Natural killer cell (primary cell): Measurements from ENCODE around the gene LMBR1. TPM values are rescaled to one million over a fixed set of nuclear protein-coding genes. Genes with fewer than 3 reads are reported as not detected.

ENCODE experiments used
- ATAC-seq, 3 donors: fragments of 150-1000 bp in 2 of 3; fragments of 200-7000 bp in 1 of 3; cut with Tn5 transposase; 1 replicate in 1 of 3; 2 replicates in 2 of 3; pipeline ENCODE4 v1.10.0; 2021; ENCODE audit warnings: mild to moderate bottlenecking in 2 of 3, moderate library complexity in 2 of 3
- DNase-seq, 2 donors: peaks; one replicate each; pipeline versions ENCODE4 v3.0.0 to v3.0.0-alpha.2; 2013 to 2021; ENCODE audit warnings: mixed read lengths in 1 of 2
- H3K27ac ChIP-seq: one replicate; pipeline ENCODE4 v1.5.1; 2013; ENCODE audit warnings: mild to moderate bottlenecking, low read length
- H3K27me3 ChIP-seq: one replicate; pipeline ENCODE4 v1.6.1; 2013; ENCODE audit warnings: low read length; ENCODE audit not compliant: control insufficient read depth, insufficient read depth
- H3K36me3 ChIP-seq: one replicate; pipeline ENCODE4 v1.6.1; 2013; ENCODE audit warnings: low read length; ENCODE audit not compliant: control insufficient read depth, insufficient read depth
- H3K4me1 ChIP-seq: one replicate; pipeline ENCODE4 v1.6.1; 2013; ENCODE audit warnings: low read length; ENCODE audit not compliant: control insufficient read depth, insufficient read depth
- H3K4me3 ChIP-seq: one replicate; pipeline ENCODE4 v1.5.1; 2013; ENCODE audit warnings: low read length
- H3K9me3 ChIP-seq: one replicate; pipeline ENCODE4 v1.6.1; 2013; ENCODE audit warnings: low read length; ENCODE audit not compliant: control insufficient read depth, insufficient read depth
- H3K27ac Mint-ChIP-seq, 2 donors: one replicate each; pipeline ENCODE4 v1.8.0; 2022; ENCODE audit warnings: mild to moderate bottlenecking in 2 of 2, mixed read lengths in 2 of 2, moderate library complexity in 1 of 2
- H3K27me3 Mint-ChIP-seq, 2 donors: one replicate each; pipeline ENCODE4 v1.8.0; 2022; ENCODE audit warnings: low read depth in 2 of 2, mixed read lengths in 2 of 2
- H3K36me3 Mint-ChIP-seq: one replicate; pipeline ENCODE4 v1.8.0; 2022; ENCODE audit warnings: mixed read lengths
- H3K4me1 Mint-ChIP-seq, 2 donors: one replicate each; pipeline ENCODE4 v1.8.0; 2022; ENCODE audit warnings: mixed read lengths in 2 of 2
- H3K4me3 Mint-ChIP-seq: one replicate; pipeline ENCODE4 v1.8.0; 2022; ENCODE audit warnings: mild to moderate bottlenecking, moderate library complexity, mixed read lengths
- H3K9me3 Mint-ChIP-seq, 2 donors: one replicate each; pipeline ENCODE4 v1.8.0; 2022; ENCODE audit warnings: mixed read lengths in 2 of 2
- WGBS: methylation state at CpG from one replicate; pipeline ENCODE4 v1.1.7; 2013; ENCODE audit warnings: missing lambda C conversion rate; ENCODE audit not compliant: insufficient coverage; 5-methylcytosine and 5-hydroxymethylcytosine counted together
- intact Hi-C: fragments of 100-400 bp; cut with micrococcal nuclease; formaldehyde crosslinking; loops from one replicate; pipeline ENCODE4 v1.14.2; 2022
- total RNA-seq, 4 donors: library from RNA; stranded (reverse); fragments of 120-200 nt in 1 of 4; gene quantifications; one replicate each; pipeline versions ENCODE4 v1.2.3 to v1.2.4, GENCODE V29; 2013 to 2022
- TF ChIP-seq, protein P1 (sequence below): fragments of 200-600 bp; IDR thresholded peaks from one replicate; pipeline ENCODE4 v1.8.0; 2022; ENCODE audit warnings: antibody characterized with exemption

The LMBR1 gene
- total RNA-seq, 3 donors from 2014 or later (not counting 1 experiment from before 2014, with no cell fraction given), result 60.4 to 71.7 (median 66.1) TPM

GRCh38 chr7:156635529-156636385 lies 257.2 kb downstream of the LMBR1 start:
- Histone ChIP-seq H3K4me3 (no peak overlapping the region), H3K27ac (no peak overlapping the region), H3K27me3 (no peaks in the 10 kb centered on the region), H3K9me3 (peaks cover 5% of the 10 kb centered on the region), H3K4me1 (peaks cover 12% of the 10 kb centered on the region), H3K36me3 (no peaks in the 10 kb centered on the region)
- Mint-ChIP-seq H3K36me3 (peaks cover 7% of the 10 kb centered on the region), H3K27me3 (peaks cover 28 to 49% of the 10 kb centered on the region in 2 donors), H3K9me3 (peaks cover 3% of the 10 kb centered on the region in 2 donors), H3K27ac (no peak overlapping the region), H3K4me3 (no peak overlapping the region), H3K4me1 (peaks cover 8 to 12% of the 10 kb centered on the region in 2 donors)
- 97% methylated on average over 3 of the region's 7 CpGs for WGBS
- TF ChIP-seq, protein P1, sequence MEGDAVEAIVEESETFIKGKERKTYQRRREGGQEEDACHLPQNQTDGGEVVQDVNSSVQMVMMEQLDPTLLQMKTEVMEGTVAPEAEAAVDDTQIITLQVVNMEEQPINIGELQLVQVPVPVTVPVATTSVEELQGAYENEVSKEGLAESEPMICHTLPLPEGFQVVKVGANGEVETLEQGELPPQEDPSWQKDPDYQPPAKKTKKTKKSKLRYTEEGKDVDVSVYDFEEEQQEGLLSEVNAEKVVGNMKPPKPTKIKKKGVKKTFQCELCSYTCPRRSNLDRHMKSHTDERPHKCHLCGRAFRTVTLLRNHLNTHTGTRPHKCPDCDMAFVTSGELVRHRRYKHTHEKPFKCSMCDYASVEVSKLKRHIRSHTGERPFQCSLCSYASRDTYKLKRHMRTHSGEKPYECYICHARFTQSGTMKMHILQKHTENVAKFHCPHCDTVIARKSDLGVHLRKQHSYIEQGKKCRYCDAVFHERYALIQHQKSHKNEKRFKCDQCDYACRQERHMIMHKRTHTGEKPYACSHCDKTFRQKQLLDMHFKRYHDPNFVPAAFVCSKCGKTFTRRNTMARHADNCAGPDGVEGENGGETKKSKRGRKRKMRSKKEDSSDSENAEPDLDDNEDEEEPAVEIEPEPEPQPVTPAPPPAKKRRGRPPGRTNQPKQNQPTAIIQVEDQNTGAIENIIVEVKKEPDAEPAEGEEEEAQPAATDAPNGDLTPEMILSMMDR, result no peak
- ATAC-seq (no peak), DNase-seq (no peak)
- intact Hi-C loops, result no loop called here

DNA sequence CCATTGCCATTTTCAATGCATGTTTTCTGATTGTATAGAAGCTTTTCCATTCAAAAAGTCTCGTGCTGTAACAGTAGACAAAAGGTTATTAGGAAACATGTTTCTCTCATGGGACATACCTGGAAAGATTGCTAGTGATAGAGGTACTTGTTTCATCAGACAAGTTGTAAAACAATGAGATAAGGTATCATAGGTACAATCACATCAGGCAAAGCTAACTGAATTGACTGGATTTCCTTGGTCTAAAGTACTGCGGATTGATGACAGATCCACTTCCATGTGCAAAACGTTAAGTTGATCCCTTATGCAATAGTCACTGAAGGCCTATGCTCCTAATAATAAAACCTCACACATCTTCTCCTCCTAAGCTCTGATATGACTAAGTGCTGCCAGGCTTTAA lies 258.9 kb downstream of the LMBR1 start:
- H3K9me3 Mint-ChIP-seq, result peaks cover 2% of the 10 kb centered on the region in 2 donors
- 81% methylated on average over 3 of the region's 3 CpGs for WGBS
- ATAC-seq (no peak), DNase-seq (no peak)
- Histone ChIP-seq H3K9me3 (peaks cover 11% of the 10 kb centered on the region), H3K4me1 (no peaks in the 10 kb centered on the region), H3K27me3 (no peaks in the 10 kb centered on the region), H3K27ac (no peak overlapping the region), H3K4me3 (no peak overlapping the region), H3K36me3 (no peaks in the 10 kb centered on the region)
- TF ChIP-seq, protein P1, result no peak
- H3K27me3 Mint-ChIP-seq, result peaks cover 23 to 47% of the 10 kb centered on the region in 2 donors
- intact Hi-C loops, result no loop called here
- peaks cover 3% of the 10 kb centered on the region for H3K36me3 Mint-ChIP-seq
- peaks cover 0 to 2% of the 10 kb centered on the region in 2 donors for H3K4me1 Mint-ChIP-seq
- H3K4me3 Mint-ChIP-seq, result no peak overlapping the region
- H3K27ac Mint-ChIP-seq, result no peak overlapping the region

DNA sequence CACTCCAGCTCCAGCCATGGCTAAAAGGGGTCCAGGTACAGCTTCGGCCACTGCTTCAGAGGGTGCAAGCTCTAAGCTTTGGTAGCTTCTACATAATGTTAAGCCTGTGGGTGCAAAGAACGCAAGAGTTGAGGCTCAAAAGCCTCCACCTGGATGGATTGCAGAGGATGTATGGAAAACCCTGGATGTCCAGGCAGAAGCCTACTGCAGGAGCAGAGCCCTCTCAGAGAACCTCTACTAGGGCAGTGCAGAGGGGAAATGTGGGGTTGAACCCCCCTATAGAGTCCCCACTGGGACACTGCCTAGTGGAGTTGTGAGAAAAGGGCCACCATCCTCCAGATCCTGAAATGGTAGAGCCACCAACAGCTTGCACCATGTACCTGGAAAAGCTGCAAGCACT lies 263.1 kb downstream of the LMBR1 start:
- 89% methylated on average over 2 of the region's 2 CpGs for WGBS
- H3K27me3 Mint-ChIP-seq, result peaks cover 19 to 21% of the 10 kb centered on the region in 2 donors
- peaks cover 15% of the 10 kb centered on the region for H3K9me3 ChIP-seq
- TF ChIP-seq, protein P1, result no peak
- H3K27me3 ChIP-seq, result no peaks in the 10 kb centered on the region
- no peaks in the 10 kb centered on the region for H3K4me1 ChIP-seq
- H3K4me3 ChIP-seq, result no peak overlapping the region
- DNase-seq (no peak), ATAC-seq (no peak)
- intact Hi-C loops, result no loop called here
- no peaks in the 10 kb centered on the region for H3K36me3 ChIP-seq
- H3K9me3 Mint-ChIP-seq, result peaks cover 8 to 9% of the 10 kb centered on the region in 2 donors
- H3K36me3 Mint-ChIP-seq, result peaks cover 15% of the 10 kb centered on the region
- H3K27ac Mint-ChIP-seq, result no peak overlapping the region
- no peak overlapping the region for H3K4me3 Mint-ChIP-seq
- H3K27ac ChIP-seq, result no peak overlapping the region
- H3K4me1 Mint-ChIP-seq, result no peaks in the 10 kb centered on the region
